ENCODE results near the gene TSEN54.
A peak's percentile ranks its signal among the peaks of the same experiment; 100 is the strongest.

TSEN54 gene

DNA sequence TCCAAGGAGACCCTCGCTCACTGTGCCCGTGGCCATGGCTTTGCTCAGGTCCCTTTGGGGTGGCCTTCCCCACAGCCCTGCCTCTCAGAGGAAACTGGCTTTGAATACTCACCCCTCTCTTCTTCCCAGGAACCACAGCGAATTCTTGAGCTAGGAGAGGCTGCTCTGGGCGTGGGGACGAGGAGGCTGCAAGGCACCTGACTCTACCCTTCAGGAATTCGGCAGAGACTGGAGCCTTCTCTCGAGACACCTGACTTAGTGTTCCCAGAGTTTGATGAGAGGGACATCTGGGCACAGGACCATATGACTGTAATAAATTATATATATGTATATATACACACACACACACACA, 15.4 kb downstream of the TSEN54 start:
- in situ Hi-C loops (cut with MboI; ENCODE audit: low pct_unique_long_range_greater_than_20kb, low sequenced_read_pairs, unreplicated experiment) = no loop called here
- no peak for DNase-seq (ENCODE audit: low spot score)
- TF ChIP-seq, protein P1, sequence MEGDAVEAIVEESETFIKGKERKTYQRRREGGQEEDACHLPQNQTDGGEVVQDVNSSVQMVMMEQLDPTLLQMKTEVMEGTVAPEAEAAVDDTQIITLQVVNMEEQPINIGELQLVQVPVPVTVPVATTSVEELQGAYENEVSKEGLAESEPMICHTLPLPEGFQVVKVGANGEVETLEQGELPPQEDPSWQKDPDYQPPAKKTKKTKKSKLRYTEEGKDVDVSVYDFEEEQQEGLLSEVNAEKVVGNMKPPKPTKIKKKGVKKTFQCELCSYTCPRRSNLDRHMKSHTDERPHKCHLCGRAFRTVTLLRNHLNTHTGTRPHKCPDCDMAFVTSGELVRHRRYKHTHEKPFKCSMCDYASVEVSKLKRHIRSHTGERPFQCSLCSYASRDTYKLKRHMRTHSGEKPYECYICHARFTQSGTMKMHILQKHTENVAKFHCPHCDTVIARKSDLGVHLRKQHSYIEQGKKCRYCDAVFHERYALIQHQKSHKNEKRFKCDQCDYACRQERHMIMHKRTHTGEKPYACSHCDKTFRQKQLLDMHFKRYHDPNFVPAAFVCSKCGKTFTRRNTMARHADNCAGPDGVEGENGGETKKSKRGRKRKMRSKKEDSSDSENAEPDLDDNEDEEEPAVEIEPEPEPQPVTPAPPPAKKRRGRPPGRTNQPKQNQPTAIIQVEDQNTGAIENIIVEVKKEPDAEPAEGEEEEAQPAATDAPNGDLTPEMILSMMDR (IDR thresholded peaks at IDR 0.05; ENCODE audit: extremely low read depth, insufficient read depth, missing control alignments) = no peak

- DNase-seq (ENCODE audit: low spot score) = peak; percentile 61
- in situ Hi-C loops (cut with MboI; ENCODE audit: low pct_unique_long_range_greater_than_20kb, low sequenced_read_pairs, unreplicated experiment) = no loop called here
- TF ChIP-seq, protein P1 (IDR thresholded peaks at IDR 0.05; ENCODE audit: extremely low read depth, insufficient read depth, missing control alignments) = no peak
Measured at GRCh38 chr17:75535119-75535537, 18.8 kb downstream of the TSEN54 start.

DNA sequence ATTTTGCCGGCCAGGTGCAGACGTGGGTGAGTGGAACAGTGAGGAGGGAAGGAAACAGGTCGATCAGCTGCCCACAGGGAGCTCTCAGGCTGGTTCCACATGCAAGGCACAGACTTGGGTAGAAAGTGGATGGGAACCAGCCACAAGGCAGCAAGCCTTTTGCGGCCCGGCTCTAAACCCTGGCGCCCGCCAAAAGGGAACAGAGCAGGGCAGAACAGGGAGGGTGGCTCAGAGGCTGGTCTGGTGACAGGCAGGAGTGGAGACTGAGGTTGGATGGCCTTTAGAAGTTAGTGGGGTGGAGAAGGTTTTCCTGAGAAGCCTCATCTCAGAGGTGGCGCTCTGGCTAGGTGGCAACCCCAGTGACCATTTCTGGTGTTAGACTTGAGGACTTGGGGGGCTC, 19.5 kb downstream of the TSEN54 start:
- TF ChIP-seq, protein P1 (IDR thresholded peaks at IDR 0.05; ENCODE audit: extremely low read depth, insufficient read depth, missing control alignments) = no peak
- in situ Hi-C loops (cut with MboI; ENCODE audit: low pct_unique_long_range_greater_than_20kb, low sequenced_read_pairs, unreplicated experiment) = no loop called here
- DNase-seq (ENCODE audit: low spot score) = no peak

DNA sequence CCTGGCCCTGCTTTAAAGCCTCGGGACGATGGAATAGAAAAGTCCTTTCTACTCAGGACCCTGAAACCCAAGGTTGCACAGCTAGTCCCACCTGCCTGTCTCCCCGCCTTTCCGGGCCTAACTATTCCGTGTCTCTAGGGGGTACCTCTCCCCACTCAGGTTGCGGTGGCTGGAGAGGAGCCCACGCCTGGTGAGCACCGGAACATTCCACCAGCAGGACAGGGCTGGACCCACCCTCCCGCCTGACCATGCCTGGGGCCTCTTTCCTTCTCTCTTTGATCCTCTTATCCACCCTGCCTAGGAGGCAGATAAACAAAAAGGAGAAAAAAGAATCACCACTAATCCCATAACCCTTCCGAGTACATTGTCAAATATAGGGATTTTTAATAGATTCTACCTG, 20.0 kb downstream of the TSEN54 start:
- TF ChIP-seq, protein P1 (IDR thresholded peaks at IDR 0.05; ENCODE audit: extremely low read depth, insufficient read depth, missing control alignments) = no peak
- in situ Hi-C loops (cut with MboI; ENCODE audit: low pct_unique_long_range_greater_than_20kb, low sequenced_read_pairs, unreplicated experiment) = no loop called here
- DNase-seq (ENCODE audit: low spot score) = no peak

GRCh38 chr17:75539967-75540729, 23.8 kb downstream of the TSEN54 start:
- no peak for DNase-seq (ENCODE audit: low spot score)
- in situ Hi-C loops (cut with MboI; ENCODE audit: low pct_unique_long_range_greater_than_20kb, low sequenced_read_pairs, unreplicated experiment) = no loop called here
- TF ChIP-seq, protein P1 (IDR thresholded peaks at IDR 0.05; ENCODE audit: extremely low read depth, insufficient read depth, missing control alignments) = no peak

- TF ChIP-seq, protein P1 (IDR thresholded peaks at IDR 0.05; ENCODE audit: extremely low read depth, insufficient read depth, missing control alignments) = no peak
- in situ Hi-C loops (cut with MboI; ENCODE audit: low pct_unique_long_range_greater_than_20kb, low sequenced_read_pairs, unreplicated experiment) = no loop called here
- DNase-seq (ENCODE audit: low spot score) = no peak
Measured at GRCh38 chr17:75540923-75541503, 24.7 kb downstream of the TSEN54 start.

Data from GM13977 (cell line).